Measurements from ENCODE around the gene RIN1.

Gene RIN1

GRCh38 chr11:66288671-66289547 lies 47.3 kb downstream of the RIN1 start, which contains the start of gene YIF1A:
TSS of gene YIF1A (minus strand) at chr11:66289143. CDS start at chr11:66288985, 158 bp downstream.
- Mint-ChIP-seq H3K36me3 (no peaks in the 10 kb centered on the region), H3K27ac (peak within 1 kb of the TSS; percentile 92), H3K27me3 (peaks cover 10% of the 10 kb centered on the region)

GRCh38 chr11:66287889-66288670 lies 48.2 kb downstream of the RIN1 start:
- Mint-ChIP-seq H3K4me3 (peak overlapping the region; percentile 95), H3K36me3 (no peaks in the 10 kb centered on the region), H3K27ac (peak overlapping the region; percentile 92), H3K27me3 (peaks cover 6% of the 10 kb centered on the region), H3K9me3 (no peaks in the 10 kb centered on the region), H3K4me1 (peaks cover 38% of the 10 kb centered on the region)

More at GRCh38 chr11:66288671-66289547, 47.3 kb downstream of the RIN1 start, which contains the start of gene YIF1A:
- peaks cover 36% of the 10 kb centered on the region for H3K4me1 Mint-ChIP-seq
- peak within 1 kb of the TSS; percentile 95 for H3K4me3 Mint-ChIP-seq
- no peaks in the 10 kb centered on the region for H3K9me3 Mint-ChIP-seq

- H3K9me3 Mint-ChIP-seq: no peaks in the 10 kb centered on the region
- peak overlapping the region; percentile 77 for H3K4me3 Mint-ChIP-seq
- peaks cover 40% of the 10 kb centered on the region for H3K4me1 Mint-ChIP-seq
- no peaks in the 10 kb centered on the region for H3K27me3 Mint-ChIP-seq
- no peaks in the 10 kb centered on the region for H3K36me3 Mint-ChIP-seq
- peak overlapping the region; percentile 68 for H3K27ac Mint-ChIP-seq
These were observed 48.9 kb downstream of the RIN1 start for GRCh38 chr11:66287211-66287888.

GRCh38 chr11:66286699-66287098 lies 49.5 kb downstream of the RIN1 start:
- peaks cover 45% of the 10 kb centered on the region for H3K4me1 Mint-ChIP-seq
- peak overlapping the region; percentile 77 for H3K4me3 Mint-ChIP-seq
- H3K9me3 Mint-ChIP-seq: no peaks in the 10 kb centered on the region
- no peak overlapping the region for H3K27ac Mint-ChIP-seq
- H3K36me3 Mint-ChIP-seq: no peaks in the 10 kb centered on the region
- H3K27me3 Mint-ChIP-seq: no peaks in the 10 kb centered on the region

GRCh38 chr11:66285250-66285947 lies 50.8 kb downstream of the RIN1 start:
- no peak overlapping the region for H3K4me3 Mint-ChIP-seq
- H3K4me1 Mint-ChIP-seq: peaks cover 48% of the 10 kb centered on the region
- no peaks in the 10 kb centered on the region for H3K9me3 Mint-ChIP-seq
- no peaks in the 10 kb centered on the region for H3K36me3 Mint-ChIP-seq
- peaks cover 1% of the 10 kb centered on the region for H3K27me3 Mint-ChIP-seq
- H3K27ac Mint-ChIP-seq: peak overlapping the region; percentile 51

GRCh38 chr11:66284526-66285078 lies 51.6 kb downstream of the RIN1 start:
- no peak overlapping the region for H3K27ac Mint-ChIP-seq
- peaks cover 41% of the 10 kb centered on the region for H3K4me1 Mint-ChIP-seq
- no peak overlapping the region for H3K4me3 Mint-ChIP-seq
- H3K36me3 Mint-ChIP-seq: no peaks in the 10 kb centered on the region
- H3K27me3 Mint-ChIP-seq: peaks cover 1% of the 10 kb centered on the region
- H3K9me3 Mint-ChIP-seq: no peaks in the 10 kb centered on the region

- no peaks in the 10 kb centered on the region for H3K9me3 Mint-ChIP-seq
- H3K4me3 Mint-ChIP-seq: no peak overlapping the region
- no peaks in the 10 kb centered on the region for H3K36me3 Mint-ChIP-seq
- H3K27me3 Mint-ChIP-seq: peaks cover 1% of the 10 kb centered on the region
- no peak overlapping the region for H3K27ac Mint-ChIP-seq
- peaks cover 43% of the 10 kb centered on the region for H3K4me1 Mint-ChIP-seq
These were observed 52.7 kb downstream of the RIN1 start for GRCh38 chr11:66283461-66284105.

- H3K4me1 Mint-ChIP-seq: peaks cover 44% of the 10 kb centered on the region
- peak overlapping the region; percentile 42 for H3K4me3 Mint-ChIP-seq
- no peaks in the 10 kb centered on the region for H3K36me3 Mint-ChIP-seq
- H3K27ac Mint-ChIP-seq: peak overlapping the region; percentile 46
- H3K27me3 Mint-ChIP-seq: peaks cover 1% of the 10 kb centered on the region
- H3K9me3 Mint-ChIP-seq: no peaks in the 10 kb centered on the region
These were observed 53.5 kb downstream of the RIN1 start for GRCh38 chr11:66282468-66283455.
